Measurements from ENCODE around the gene COBLL1. TPM values are rescaled to one million over a fixed set of nuclear protein-coding genes. Genes with fewer than 3 reads are reported as not detected.

The COBLL1 gene
- total RNA-seq, 3 donors from 2014 or later (not counting 1 experiment from before 2014, with no cell fraction given), result 0.85 to 13.4 (median 2.2) TPM

DNA sequence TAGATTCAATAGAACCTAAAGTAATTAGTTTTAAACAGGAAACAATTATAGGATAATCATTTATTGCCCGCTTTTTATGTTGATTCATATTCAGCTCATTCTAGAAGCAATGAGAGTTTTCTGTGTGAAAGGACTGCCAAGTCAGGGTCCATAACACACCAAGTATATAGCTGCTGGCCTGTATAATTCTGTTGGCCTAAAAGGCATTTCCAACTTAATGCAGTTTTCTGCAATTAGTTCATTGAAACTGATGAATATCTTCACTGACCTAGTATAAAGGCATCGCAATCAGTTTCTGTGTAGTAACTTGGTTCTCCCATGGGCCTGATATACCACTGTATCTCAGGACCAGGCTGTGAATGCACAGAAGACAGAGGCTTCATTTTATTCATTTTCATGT is 151.3 kb downstream of the COBLL1 start:
- Mint-ChIP-seq H3K27me3 (ENCODE audit: low read depth in 2 of 2) (no peaks in the 10 kb centered on the region), H3K27ac (no peak overlapping the region), H3K36me3 (no peaks in the 10 kb centered on the region), H3K9me3 (no peaks in the 10 kb centered on the region), H3K4me1 (no peaks in the 10 kb centered on the region), H3K4me3 (no peak overlapping the region)
- DNase-seq (no peak), ATAC-seq (no peak)
- Histone ChIP-seq H3K9me3 (ENCODE audit: control insufficient read depth, insufficient read depth, low read length) (no peaks in the 10 kb centered on the region), H3K36me3 (ENCODE audit: control insufficient read depth, insufficient read depth, low read length) (no peaks in the 10 kb centered on the region), H3K4me1 (ENCODE audit: control insufficient read depth, insufficient read depth, low read length) (no peaks in the 10 kb centered on the region), H3K4me3 (ENCODE audit: low read length) (no peak overlapping the region), H3K27ac (ENCODE audit: low read length) (no peak overlapping the region), H3K27me3 (ENCODE audit: control insufficient read depth, insufficient read depth, low read length) (no peaks in the 10 kb centered on the region)
- TF ChIP-seq CTCF (IDR thresholded peaks at IDR 0.05), result no peak
- 97% methylated on average over 2 of the region's 2 CpGs for WGBS (ENCODE audit: insufficient coverage)
- intact Hi-C loops (cut with micrococcal nuclease), result no loop called here

- no peaks in the 10 kb centered on the region for H3K27me3 ChIP-seq (ENCODE audit: control insufficient read depth, insufficient read depth, low read length)
- H3K36me3 Mint-ChIP-seq, result no peaks in the 10 kb centered on the region
- no peaks in the 10 kb centered on the region for H3K27me3 Mint-ChIP-seq (ENCODE audit: low read depth in 2 of 2)
- no peak overlapping the region for H3K27ac Mint-ChIP-seq
- H3K9me3 ChIP-seq (ENCODE audit: control insufficient read depth, insufficient read depth, low read length), result no peaks in the 10 kb centered on the region
- no peak for TF ChIP-seq CTCF (IDR thresholded peaks at IDR 0.05)
- H3K4me3 ChIP-seq (ENCODE audit: low read length), result no peak overlapping the region
- no CpG with 5 or more reads among the region's 1 CpG for WGBS (ENCODE audit: insufficient coverage)
- H3K4me1 ChIP-seq (ENCODE audit: control insufficient read depth, insufficient read depth, low read length), result no peaks in the 10 kb centered on the region
- ATAC-seq (no peak), DNase-seq (no peak)
- no peaks in the 10 kb centered on the region for H3K4me1 Mint-ChIP-seq
- no peaks in the 10 kb centered on the region for H3K9me3 Mint-ChIP-seq
- no peak overlapping the region for H3K4me3 Mint-ChIP-seq
- H3K27ac ChIP-seq (ENCODE audit: low read length), result no peak overlapping the region
- intact Hi-C loops (cut with micrococcal nuclease), result no loop called here
- H3K36me3 ChIP-seq (ENCODE audit: control insufficient read depth, insufficient read depth, low read length), result no peaks in the 10 kb centered on the region
Observed at GRCh38 chr2:164688896-164689419, 152.7 kb downstream of the COBLL1 start.

- H3K4me3 Mint-ChIP-seq, result no peak overlapping the region
- peaks cover 2 to 3% of the 10 kb centered on the region in 2 donors for H3K9me3 Mint-ChIP-seq
- no peaks in the 10 kb centered on the region for H3K4me1 Mint-ChIP-seq
- H3K27ac Mint-ChIP-seq, result no peak overlapping the region
- Histone ChIP-seq H3K4me1 (ENCODE audit: control insufficient read depth, insufficient read depth, low read length) (no peaks in the 10 kb centered on the region), H3K27me3 (ENCODE audit: control insufficient read depth, insufficient read depth, low read length) (no peaks in the 10 kb centered on the region), H3K4me3 (ENCODE audit: low read length) (no peak overlapping the region), H3K9me3 (ENCODE audit: control insufficient read depth, insufficient read depth, low read length) (no peaks in the 10 kb centered on the region), H3K36me3 (ENCODE audit: control insufficient read depth, insufficient read depth, low read length) (no peaks in the 10 kb centered on the region), H3K27ac (ENCODE audit: low read length) (no peak overlapping the region)
- TF ChIP-seq CTCF (IDR thresholded peaks at IDR 0.05), result no peak
- intact Hi-C loops (cut with micrococcal nuclease), result no loop called here
- WGBS (ENCODE audit: insufficient coverage), result 71% methylated on average over 1 of the region's 1 CpG
- no peaks in the 10 kb centered on the region for H3K27me3 Mint-ChIP-seq (ENCODE audit: low read depth in 2 of 2)
- no peak for ATAC-seq
- DNase-seq, result no peak
- H3K36me3 Mint-ChIP-seq, result no peaks in the 10 kb centered on the region
Observed at GRCh38 chr2:164681009-164681408, 160.6 kb downstream of the COBLL1 start.

DNA sequence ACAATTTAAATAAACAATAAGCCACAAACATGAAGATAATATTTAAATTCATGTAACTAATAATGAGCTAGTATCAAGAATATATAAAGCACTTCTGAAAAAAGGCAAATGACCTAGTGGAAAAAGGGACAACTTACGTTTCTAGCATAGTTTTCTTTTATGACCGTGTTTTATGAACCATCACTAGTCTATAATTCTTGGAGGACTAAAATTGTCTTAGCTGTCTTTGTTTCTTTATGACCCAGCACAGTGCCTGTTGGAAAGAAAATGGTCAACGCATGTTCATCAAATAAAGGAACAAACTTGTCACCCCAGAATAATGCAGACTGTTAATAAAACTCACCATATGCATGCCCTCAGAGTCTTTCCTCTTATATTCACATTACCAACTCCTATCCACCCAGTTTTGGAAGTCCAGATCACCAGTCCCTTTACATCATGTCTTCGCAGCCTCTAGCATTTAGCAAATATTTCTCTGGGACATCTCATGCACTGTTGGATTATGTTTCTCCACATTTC is 162.9 kb downstream of the COBLL1 start:
- 90% methylated on average over 4 of the region's 4 CpGs for WGBS (ENCODE audit: insufficient coverage)
- no peaks in the 10 kb centered on the region for H3K36me3 ChIP-seq (ENCODE audit: control insufficient read depth, insufficient read depth, low read length)
- intact Hi-C loops (cut with micrococcal nuclease), result no loop called here
- H3K27me3 Mint-ChIP-seq (ENCODE audit: low read depth in 2 of 2), result no peaks in the 10 kb centered on the region
- no peak overlapping the region for H3K27ac Mint-ChIP-seq
- H3K36me3 Mint-ChIP-seq, result no peaks in the 10 kb centered on the region
- H3K4me3 ChIP-seq (ENCODE audit: low read length), result no peak overlapping the region
- DNase-seq (no peak), ATAC-seq (no peak)
- H3K4me1 Mint-ChIP-seq, result no peaks in the 10 kb centered on the region
- no peaks in the 10 kb centered on the region for H3K9me3 ChIP-seq (ENCODE audit: control insufficient read depth, insufficient read depth, low read length)
- no peaks in the 10 kb centered on the region for H3K4me1 ChIP-seq (ENCODE audit: control insufficient read depth, insufficient read depth, low read length)
- no peak for TF ChIP-seq CTCF (IDR thresholded peaks at IDR 0.05)
- H3K27ac ChIP-seq (ENCODE audit: low read length), result no peak overlapping the region
- no peak overlapping the region for H3K4me3 Mint-ChIP-seq
- H3K27me3 ChIP-seq (ENCODE audit: control insufficient read depth, insufficient read depth, low read length), result no peaks in the 10 kb centered on the region
- peaks cover 2 to 3% of the 10 kb centered on the region in 2 donors for H3K9me3 Mint-ChIP-seq
